Stomach smooth muscle (tissue), 2 donors: ENCODE results near the gene FRMD6.
A peak's percentile ranks its signal among the peaks of the same experiment; 100 is the strongest.

Experiments used
- H3K27ac ChIP-seq: one replicate; pipeline ENCODE4 v1.7.0; 2013; ENCODE audit warnings: mild to moderate bottlenecking, low read length, inconsistent platforms
- H3K27me3 ChIP-seq, 2 donors: one replicate each; pipeline ENCODE4 v1.7.0; 2013; ENCODE audit warnings: low read length in 2 of 2; ENCODE audit not compliant: insufficient read depth in 2 of 2, control insufficient read depth in 1 of 2
- H3K36me3 ChIP-seq, 2 donors: one replicate each; pipeline ENCODE4 v1.7.0; 2013; ENCODE audit warnings: low read length in 2 of 2; ENCODE audit not compliant: control insufficient read depth in 2 of 2, insufficient read depth in 2 of 2
- H3K4me1 ChIP-seq: one replicate; pipeline ENCODE4 v1.7.0; 2013; ENCODE audit warnings: low read length; ENCODE audit not compliant: control insufficient read depth, insufficient read depth
- H3K4me3 ChIP-seq, 2 donors: one replicate each; pipeline ENCODE4 v1.7.0; 2013; ENCODE audit warnings: low read length in 2 of 2
- H3K9ac ChIP-seq, 2 donors: one replicate each; pipeline ENCODE4 v1.7.0; 2013; ENCODE audit warnings: low read length in 2 of 2, mild to moderate bottlenecking in 1 of 2
- H3K9me3 ChIP-seq, 2 donors: one replicate each; pipeline ENCODE4 v1.7.0; 2013; ENCODE audit warnings: low read length in 2 of 2; ENCODE audit not compliant: control insufficient read depth in 2 of 2
- donor health status: healthy.
- donor health status: Pancreatic carcinoma.

FRMD6 gene

GRCh38 chr14:51652168-51653078 lies 713 bp downstream of the FRMD6 start:
- H3K4me1 ChIP-seq: peaks cover 3% of the 10 kb centered on the region
- no peaks in the 10 kb centered on the region for H3K36me3 ChIP-seq
- peak overlapping the region; percentile 78 to 85 for H3K4me3 ChIP-seq
- peak overlapping the region; percentile 70 for H3K27ac ChIP-seq
- no peaks in the 10 kb centered on the region for H3K9me3 ChIP-seq
- H3K27me3 ChIP-seq: no peaks in the 10 kb centered on the region
- H3K9ac ChIP-seq: peak overlapping the region; percentile 37 to 69

- no peaks in the 10 kb centered on the region for H3K9me3 ChIP-seq
- H3K4me1 ChIP-seq: peaks cover 6% of the 10 kb centered on the region
- H3K4me3 ChIP-seq: peak overlapping the region; percentile 78 to 85
- peak overlapping the region; percentile 58 to 69 for H3K9ac ChIP-seq
- no peaks in the 10 kb centered on the region for H3K27me3 ChIP-seq
- peak overlapping the region; percentile 70 for H3K27ac ChIP-seq
- H3K36me3 ChIP-seq: no peaks in the 10 kb centered on the region
Observed at GRCh38 chr14:51653079-51653774, 1.5 kb downstream of the FRMD6 start.

- H3K9ac ChIP-seq: peak overlapping the region; percentile 58 to 69
- H3K4me1 ChIP-seq: peaks cover 6% of the 10 kb centered on the region
- peak overlapping the region; percentile 8 for H3K27ac ChIP-seq
- peak overlapping the region; percentile 78 to 85 for H3K4me3 ChIP-seq
- no peaks in the 10 kb centered on the region for H3K36me3 ChIP-seq
- H3K9me3 ChIP-seq: no peaks in the 10 kb centered on the region
- no peaks in the 10 kb centered on the region for H3K27me3 ChIP-seq
Observed at GRCh38 chr14:51653775-51654532, 2.2 kb downstream of the FRMD6 start.

- H3K27ac ChIP-seq: no peak overlapping the region
- H3K36me3 ChIP-seq: no peaks in the 10 kb centered on the region
- peak overlapping the region in 1 of 2 donors; percentile 69 for H3K9ac ChIP-seq
- peaks cover 6% of the 10 kb centered on the region for H3K4me1 ChIP-seq
- H3K9me3 ChIP-seq: no peaks in the 10 kb centered on the region
- peak overlapping the region; percentile 78 to 85 for H3K4me3 ChIP-seq
- no peaks in the 10 kb centered on the region for H3K27me3 ChIP-seq
Observed at GRCh38 chr14:51654533-51654845, 2.8 kb downstream of the FRMD6 start.

- Histone ChIP-seq H3K27ac (no peak overlapping the region), H3K36me3 (no peaks in the 10 kb centered on the region), H3K4me1 (peaks cover 9% of the 10 kb centered on the region)
Observed at GRCh38 chr14:51657762-51658161, 6.1 kb downstream of the FRMD6 start.

GRCh38 chr14:51658441-51659173 lies 6.9 kb downstream of the FRMD6 start:
- H3K27ac ChIP-seq: no peak overlapping the region
- H3K4me1 ChIP-seq: peaks cover 9% of the 10 kb centered on the region
- no peaks in the 10 kb centered on the region for H3K36me3 ChIP-seq
- H3K9ac ChIP-seq: no peak overlapping the region
- no peaks in the 10 kb centered on the region for H3K9me3 ChIP-seq
- no peaks in the 10 kb centered on the region for H3K27me3 ChIP-seq
- no peak overlapping the region for H3K4me3 ChIP-seq

More at GRCh38 chr14:51657762-51658161, 6.1 kb downstream of the FRMD6 start:
- no peaks in the 10 kb centered on the region for H3K27me3 ChIP-seq
- H3K4me3 ChIP-seq: peak overlapping the region in 1 of 2 donors; percentile 15
- H3K9ac ChIP-seq: no peak overlapping the region
- H3K9me3 ChIP-seq: no peaks in the 10 kb centered on the region

- H3K27ac ChIP-seq: no peak overlapping the region
- H3K27me3 ChIP-seq: no peaks in the 10 kb centered on the region
- peaks cover 6% of the 10 kb centered on the region for H3K4me1 ChIP-seq
- no peaks in the 10 kb centered on the region for H3K36me3 ChIP-seq
- H3K9me3 ChIP-seq: no peaks in the 10 kb centered on the region
- no peak overlapping the region for H3K4me3 ChIP-seq
- no peak overlapping the region for H3K9ac ChIP-seq
Observed at GRCh38 chr14:51660741-51661140, 9.0 kb downstream of the FRMD6 start.

- Histone ChIP-seq H3K27me3 (no peaks in the 10 kb centered on the region), H3K4me3 (no peak overlapping the region), H3K9ac (no peak overlapping the region), H3K36me3 (no peaks in the 10 kb centered on the region), H3K4me1 (peaks cover 6% of the 10 kb centered on the region), H3K27ac (no peak overlapping the region), H3K9me3 (no peaks in the 10 kb centered on the region)
Observed at GRCh38 chr14:51661504-51661903, 9.8 kb downstream of the FRMD6 start.

GRCh38 chr14:51663783-51664326 lies 12.1 kb downstream of the FRMD6 start:
- H3K27me3 ChIP-seq: no peaks in the 10 kb centered on the region
- peaks cover 2% of the 10 kb centered on the region for H3K4me1 ChIP-seq
- no peak overlapping the region for H3K9ac ChIP-seq
- H3K27ac ChIP-seq: no peak overlapping the region
- no peaks in the 10 kb centered on the region for H3K9me3 ChIP-seq
- no peaks in the 10 kb centered on the region for H3K36me3 ChIP-seq
- no peak overlapping the region for H3K4me3 ChIP-seq

GRCh38 chr14:51666070-51666469 lies 14.4 kb downstream of the FRMD6 start:
- Histone ChIP-seq H3K9ac (no peak overlapping the region), H3K4me3 (no peak overlapping the region), H3K9me3 (no peaks in the 10 kb centered on the region), H3K36me3 (no peaks in the 10 kb centered on the region), H3K27ac (no peak overlapping the region), H3K27me3 (no peaks in the 10 kb centered on the region), H3K4me1 (no peaks in the 10 kb centered on the region)
